Measurements from ENCODE around the gene AVP. TPM values are rescaled to one million over a fixed set of nuclear protein-coding genes. Genes with fewer than 3 reads are reported as not detected.

Gene AVP
- total RNA-seq, 4 donors from 2014 or later, result 5.8 TPM; not detected in 3

GRCh38 chr20:3092611-3093379, 8.3 kb upstream of the AVP start:
- H3K36me3 ChIP-seq, result no peaks in the 10 kb centered on the region
- H3K4me3 ChIP-seq, result peak overlapping the region; percentile 22 to 56 (median 30)
- H3K9me3 ChIP-seq, result no peaks in the 10 kb centered on the region
- peaks cover 0 to 11% of the 10 kb centered on the region in 2 donors for H3K27me3 ChIP-seq
- peak in 1 of 3 donors; percentile 29 for DNase-seq
- peak overlapping the region in 1 of 4 donors; percentile 72 for H3K27ac ChIP-seq
- TF ChIP-seq POLR2A (IDR thresholded peaks at IDR 0.05), result no peak
- no peak for TF ChIP-seq CTCF (IDR thresholded peaks at IDR 0.05)
- peaks cover 0 to 8% (median 2%) of the 10 kb centered on the region in 4 donors for H3K4me1 ChIP-seq

GRCh38 chr20:3090565-3090964, 6.0 kb upstream of the AVP start:
- peaks cover 0 to 8% (median 2%) of the 10 kb centered on the region in 4 donors for H3K4me1 ChIP-seq

GRCh38 chr20:3088031-3088430, 3.5 kb upstream of the AVP start:
- H3K27me3 ChIP-seq, result peaks cover 0 to 18% of the 10 kb centered on the region in 2 donors
- no peak for TF ChIP-seq CTCF (IDR thresholded peaks at IDR 0.05)
- no peak for TF ChIP-seq POLR2A (IDR thresholded peaks at IDR 0.05)
- no peak overlapping the region for H3K4me3 ChIP-seq
- no peak overlapping the region for H3K27ac ChIP-seq
- no peak for DNase-seq
- peaks cover 0 to 13% (median 7%) of the 10 kb centered on the region in 4 donors for H3K4me1 ChIP-seq
- no peaks in the 10 kb centered on the region for H3K9me3 ChIP-seq
- H3K36me3 ChIP-seq, result no peaks in the 10 kb centered on the region

More at GRCh38 chr20:3090565-3090964, 6.0 kb upstream of the AVP start:
- Histone ChIP-seq H3K4me3 (no peak overlapping the region), H3K27ac (no peak overlapping the region), H3K27me3 (peaks cover 0 to 11% of the 10 kb centered on the region in 2 donors), H3K36me3 (no peaks in the 10 kb centered on the region), H3K9me3 (no peaks in the 10 kb centered on the region)
- TF ChIP-seq POLR2A (IDR thresholded peaks at IDR 0.05) (no peak), CTCF (IDR thresholded peaks at IDR 0.05) (no peak)
- no peak for DNase-seq

GRCh38 chr20:3085571-3086072, 1.1 kb upstream of the AVP start:
- TF ChIP-seq CTCF (IDR thresholded peaks at IDR 0.05) (no peak), POLR2A (IDR thresholded peaks at IDR 0.05) (no peak)
- H3K4me3 ChIP-seq, result no peak overlapping the region
- no peaks in the 10 kb centered on the region for H3K9me3 ChIP-seq
- DNase-seq, result no peak
- H3K4me1 ChIP-seq, result peaks cover 0 to 24% (median 10%) of the 10 kb centered on the region in 4 donors
- H3K27me3 ChIP-seq, result peaks cover 0 to 19% of the 10 kb centered on the region in 2 donors
- H3K27ac ChIP-seq, result no peak overlapping the region
- no peaks in the 10 kb centered on the region for H3K36me3 ChIP-seq

GRCh38 chr20:3084986-3085360, 449 bp upstream of the AVP start:
- H3K27ac ChIP-seq, result no peak overlapping the region
- H3K4me3 ChIP-seq, result no peak overlapping the region
- no peaks in the 10 kb centered on the region for H3K36me3 ChIP-seq
- no peak for TF ChIP-seq POLR2A (IDR thresholded peaks at IDR 0.05)
- TF ChIP-seq CTCF (IDR thresholded peaks at IDR 0.05), result no peak
- H3K9me3 ChIP-seq, result no peaks in the 10 kb centered on the region
- DNase-seq, result peak in 1 of 3 donors; percentile 28
- peaks cover 0 to 24% (median 10%) of the 10 kb centered on the region in 4 donors for H3K4me1 ChIP-seq
- peaks cover 0 to 19% of the 10 kb centered on the region in 2 donors for H3K27me3 ChIP-seq

Data from Peyer's patch (tissue), 4 donors.